ENCODE results near the gene RAB11FIP5. TPM values are rescaled to one million over a fixed set of nuclear protein-coding genes. Genes with fewer than 3 reads are reported as not detected.

The RAB11FIP5 gene
- total RNA-seq, 1 donor from 2014 or later = 54.7 TPM

- no peak for TF ChIP-seq CTCF (IDR thresholded peaks at IDR 0.05)
- no peak for DNase-seq (ENCODE audit: low spot score)
- Mint-ChIP-seq H3K27ac (ENCODE audit: unreplicated experiment) (no peak overlapping the region), H3K4me1 (ENCODE audit: low read depth) (peaks cover 82% of the 10 kb centered on the region), H3K9me3 (ENCODE audit: low read depth) (no peaks in the 10 kb centered on the region), H3K36me3 (ENCODE audit: low read depth) (peaks cover 5% of the 10 kb centered on the region), H3K4me3 (ENCODE audit: unreplicated experiment) (no peak overlapping the region), H3K27me3 (ENCODE audit: low read depth) (no peaks in the 10 kb centered on the region)
Measured at GRCh38 chr2:73088211-73088610, 24.5 kb downstream of the RAB11FIP5 start.

- Mint-ChIP-seq H3K4me3 (ENCODE audit: unreplicated experiment) (no peak overlapping the region), H3K36me3 (ENCODE audit: low read depth) (peaks cover 5% of the 10 kb centered on the region), H3K27ac (ENCODE audit: unreplicated experiment) (peak overlapping the region; percentile 10), H3K4me1 (ENCODE audit: low read depth) (peaks cover 73% of the 10 kb centered on the region), H3K27me3 (ENCODE audit: low read depth) (no peaks in the 10 kb centered on the region), H3K9me3 (ENCODE audit: low read depth) (no peaks in the 10 kb centered on the region)
- no peak for TF ChIP-seq CTCF (IDR thresholded peaks at IDR 0.05)
- DNase-seq (ENCODE audit: low spot score) = no peak
Measured at GRCh38 chr2:73087311-73087710, 25.4 kb downstream of the RAB11FIP5 start.

- Mint-ChIP-seq H3K9me3 (ENCODE audit: low read depth) (no peaks in the 10 kb centered on the region), H3K4me3 (ENCODE audit: unreplicated experiment) (no peak overlapping the region), H3K36me3 (ENCODE audit: low read depth) (peaks cover 5% of the 10 kb centered on the region), H3K27me3 (ENCODE audit: low read depth) (no peaks in the 10 kb centered on the region), H3K27ac (ENCODE audit: unreplicated experiment) (no peak overlapping the region), H3K4me1 (ENCODE audit: low read depth) (peaks cover 57% of the 10 kb centered on the region)
- peak; percentile 95 for TF ChIP-seq CTCF (IDR thresholded peaks at IDR 0.05)
- DNase-seq (ENCODE audit: low spot score) = no peak
Measured at GRCh38 chr2:73085691-73086090, 27.1 kb downstream of the RAB11FIP5 start.

- H3K4me3 Mint-ChIP-seq (ENCODE audit: unreplicated experiment) = no peak overlapping the region
- H3K27me3 Mint-ChIP-seq (ENCODE audit: low read depth) = no peaks in the 10 kb centered on the region
- TF ChIP-seq CTCF (IDR thresholded peaks at IDR 0.05) = no peak
- H3K9me3 Mint-ChIP-seq (ENCODE audit: low read depth) = no peaks in the 10 kb centered on the region
- no peak for DNase-seq (ENCODE audit: low spot score)
- peaks cover 5% of the 10 kb centered on the region for H3K36me3 Mint-ChIP-seq (ENCODE audit: low read depth)
- peak overlapping the region; percentile 17 for H3K27ac Mint-ChIP-seq (ENCODE audit: unreplicated experiment)
- H3K4me1 Mint-ChIP-seq (ENCODE audit: low read depth) = peaks cover 49% of the 10 kb centered on the region
Measured at GRCh38 chr2:73084971-73085370, 27.8 kb downstream of the RAB11FIP5 start.

- no peaks in the 10 kb centered on the region for H3K27me3 Mint-ChIP-seq (ENCODE audit: low read depth)
- H3K27ac Mint-ChIP-seq (ENCODE audit: unreplicated experiment) = no peak overlapping the region
- peaks cover 4% of the 10 kb centered on the region for H3K36me3 Mint-ChIP-seq (ENCODE audit: low read depth)
- no peaks in the 10 kb centered on the region for H3K9me3 Mint-ChIP-seq (ENCODE audit: low read depth)
- H3K4me3 Mint-ChIP-seq (ENCODE audit: unreplicated experiment) = no peak overlapping the region
- H3K4me1 Mint-ChIP-seq (ENCODE audit: low read depth) = peaks cover 41% of the 10 kb centered on the region
- no peak for DNase-seq (ENCODE audit: low spot score)
- TF ChIP-seq CTCF (IDR thresholded peaks at IDR 0.05) = no peak
Measured at GRCh38 chr2:73083886-73084800, 28.6 kb downstream of the RAB11FIP5 start.
